ENCODE data around the gene CHD8. TPM values are rescaled to one million over a fixed set of nuclear protein-coding genes. Genes with fewer than 3 reads are reported as not detected.
A peak's percentile ranks its signal among the peaks of the same experiment; 100 is the strongest.

The CHD8 gene
- total RNA-seq, 1 experiment from 2014 or later: 133 TPM

DNA sequence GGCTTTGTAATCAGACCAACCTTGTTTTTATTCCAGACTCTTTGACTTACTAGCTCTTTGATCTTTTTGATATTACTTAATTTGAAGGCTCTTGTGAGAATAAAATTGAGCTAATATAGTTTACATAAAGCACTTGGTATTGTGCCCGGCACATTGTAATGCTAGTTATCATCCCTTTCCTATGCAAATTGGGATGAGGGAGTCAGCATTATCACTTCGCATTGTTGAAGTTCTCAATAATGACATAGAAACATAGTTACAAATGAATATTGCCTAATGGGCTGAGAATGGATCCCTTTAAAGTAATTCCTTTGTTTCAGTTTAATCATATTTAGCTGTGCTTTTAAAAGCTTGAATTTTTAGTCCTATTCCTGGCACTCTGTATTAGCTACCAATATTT lies 108.7 kb downstream of the CHD8 start:
- Mint-ChIP-seq H3K9me3 (no peaks in the 10 kb centered on the region), H3K27me3 (ENCODE audit: low read depth) (no peaks in the 10 kb centered on the region), H3K27ac (0 out of 2 replicates have a peak overlapping the region, but pooled peaks have one; percentile 71), H3K4me3 (no peak overlapping the region), H3K36me3 (peaks cover 10% of the 10 kb centered on the region), H3K4me1 (peaks cover 12% of the 10 kb centered on the region)
- no peak for DNase-seq (ENCODE audit: low spot score)
- TF ChIP-seq ATF1 (CRISPR knock-in tag; IDR thresholded peaks at IDR 0.05) (no peak), ELF4 (CRISPR knock-in tag; IDR thresholded peaks at IDR 0.05; ENCODE audit: low read depth) (no peak), OVOL2 (CRISPR knock-in tag; IDR thresholded peaks at IDR 0.05; ENCODE audit: borderline replicate concordance) (no peak), ZNF671 (CRISPR knock-in tag; IDR thresholded peaks at IDR 0.05) (no peak), SP1 (CRISPR knock-in tag; conservative IDR thresholded peaks at IDR 0.05) (no peak), NR1H2 (CRISPR knock-in tag; IDR thresholded peaks at IDR 0.05) (no peak)
- TF ChIP-seq, protein P1, sequence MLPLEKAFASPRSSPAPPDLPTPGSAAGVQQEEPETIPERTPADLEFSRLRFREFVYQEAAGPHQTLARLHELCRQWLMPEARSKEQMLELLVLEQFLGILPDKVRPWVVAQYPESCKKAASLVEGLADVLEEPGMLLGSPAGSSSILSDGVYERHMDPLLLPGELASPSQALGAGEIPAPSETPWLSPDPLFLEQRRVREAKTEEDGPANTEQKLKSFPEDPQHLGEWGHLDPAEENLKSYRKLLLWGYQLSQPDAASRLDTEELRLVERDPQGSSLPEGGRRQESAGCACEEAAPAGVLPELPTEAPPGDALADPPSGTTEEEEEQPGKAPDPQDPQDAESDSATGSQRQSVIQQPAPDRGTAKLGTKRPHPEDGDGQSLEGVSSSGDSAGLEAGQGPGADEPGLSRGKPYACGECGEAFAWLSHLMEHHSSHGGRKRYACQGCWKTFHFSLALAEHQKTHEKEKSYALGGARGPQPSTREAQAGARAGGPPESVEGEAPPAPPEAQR (CRISPR knock-in tag; IDR thresholded peaks at IDR 0.05): no peak
- TF ChIP-seq, protein P2, sequence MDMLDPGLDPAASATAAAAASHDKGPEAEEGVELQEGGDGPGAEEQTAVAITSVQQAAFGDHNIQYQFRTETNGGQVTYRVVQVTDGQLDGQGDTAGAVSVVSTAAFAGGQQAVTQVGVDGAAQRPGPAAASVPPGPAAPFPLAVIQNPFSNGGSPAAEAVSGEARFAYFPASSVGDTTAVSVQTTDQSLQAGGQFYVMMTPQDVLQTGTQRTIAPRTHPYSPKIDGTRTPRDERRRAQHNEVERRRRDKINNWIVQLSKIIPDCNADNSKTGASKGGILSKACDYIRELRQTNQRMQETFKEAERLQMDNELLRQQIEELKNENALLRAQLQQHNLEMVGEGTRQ (CRISPR knock-in tag; IDR thresholded peaks at IDR 0.05): no peak
- ChIA-PET POLR2A (interaction anchor here (1.1 kb wide), 1 partner anchor 90 kb away, joined by 3 read pairs; no protein-coding TSS in a partner anchor), CTCF (interaction anchor here (1.1 kb wide), 2 partner anchors 129 to 376 kb away, joined by 3 read pairs; no protein-coding TSS in a partner anchor)
- ATAC-seq: no peak

DNA sequence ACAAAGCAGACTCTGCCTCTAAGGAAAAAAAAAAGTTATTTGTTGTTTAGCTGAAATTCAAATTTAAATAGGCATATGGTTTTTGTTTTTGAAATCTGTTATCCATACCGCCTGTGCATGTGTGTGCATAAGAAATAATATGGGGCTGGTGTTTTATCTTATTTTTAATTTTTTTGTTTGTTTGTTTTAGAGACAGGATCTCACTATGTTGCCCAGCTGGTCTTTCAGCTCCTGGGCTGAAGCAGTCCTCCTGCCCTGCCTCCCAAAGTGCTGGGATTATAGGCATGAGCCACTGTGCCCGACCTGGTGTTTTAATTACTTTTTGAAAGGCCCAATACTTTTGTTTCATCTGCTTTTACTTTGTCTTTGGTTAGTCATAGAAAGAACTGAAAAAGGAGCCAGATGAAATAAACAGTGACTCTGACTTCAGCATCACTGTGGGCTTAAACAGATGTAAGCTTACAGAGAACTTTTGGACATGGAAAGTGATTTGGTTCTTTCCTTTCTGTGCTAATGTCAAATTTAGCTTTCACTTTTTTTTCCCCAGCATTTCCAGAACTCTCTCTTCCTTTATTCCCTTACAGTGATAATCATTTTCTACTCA lies 109.3 kb downstream of the CHD8 start:
- Mint-ChIP-seq H3K4me1 (peaks cover 12% of the 10 kb centered on the region), H3K36me3 (peaks cover 5% of the 10 kb centered on the region), H3K4me3 (no peak overlapping the region), H3K27me3 (ENCODE audit: low read depth) (no peaks in the 10 kb centered on the region), H3K27ac (0 out of 2 replicates have a peak overlapping the region, but pooled peaks have one; percentile 71), H3K9me3 (no peaks in the 10 kb centered on the region)
- TF ChIP-seq, protein P3, sequence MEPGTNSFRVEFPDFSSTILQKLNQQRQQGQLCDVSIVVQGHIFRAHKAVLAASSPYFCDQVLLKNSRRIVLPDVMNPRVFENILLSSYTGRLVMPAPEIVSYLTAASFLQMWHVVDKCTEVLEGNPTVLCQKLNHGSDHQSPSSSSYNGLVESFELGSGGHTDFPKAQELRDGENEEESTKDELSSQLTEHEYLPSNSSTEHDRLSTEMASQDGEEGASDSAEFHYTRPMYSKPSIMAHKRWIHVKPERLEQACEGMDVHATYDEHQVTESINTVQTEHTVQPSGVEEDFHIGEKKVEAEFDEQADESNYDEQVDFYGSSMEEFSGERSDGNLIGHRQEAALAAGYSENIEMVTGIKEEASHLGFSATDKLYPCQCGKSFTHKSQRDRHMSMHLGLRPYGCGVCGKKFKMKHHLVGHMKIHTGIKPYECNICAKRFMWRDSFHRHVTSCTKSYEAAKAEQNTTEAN (CRISPR knock-in tag; IDR thresholded peaks at IDR 0.05): no peak
- no peak for TF ChIP-seq NR2C2 (CRISPR knock-in tag; IDR thresholded peaks at IDR 0.05)
- peak; percentile 81 for TF ChIP-seq ZNF121 (CRISPR knock-in tag; IDR thresholded peaks at IDR 0.05)
- TF ChIP-seq, protein P4, sequence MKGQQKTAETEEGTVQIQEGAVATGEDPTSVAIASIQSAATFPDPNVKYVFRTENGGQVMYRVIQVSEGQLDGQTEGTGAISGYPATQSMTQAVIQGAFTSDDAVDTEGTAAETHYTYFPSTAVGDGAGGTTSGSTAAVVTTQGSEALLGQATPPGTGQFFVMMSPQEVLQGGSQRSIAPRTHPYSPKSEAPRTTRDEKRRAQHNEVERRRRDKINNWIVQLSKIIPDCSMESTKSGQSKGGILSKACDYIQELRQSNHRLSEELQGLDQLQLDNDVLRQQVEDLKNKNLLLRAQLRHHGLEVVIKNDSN (CRISPR knock-in tag; IDR thresholded peaks at IDR 0.05): no peak
- no peak for ATAC-seq
- POLR2A ChIA-PET: interaction anchor here (0.6 to 1.1 kb wide), 2 partner anchors 91 to 605 kb away, joined by 3 read pairs; no protein-coding TSS in a partner anchor
- DNase-seq (ENCODE audit: low spot score): no peak
- CTCF ChIA-PET: interaction anchor here (1.1 kb wide), 2 partner anchors 130 to 377 kb away, joined by 3 read pairs; no protein-coding TSS in a partner anchor

DNA sequence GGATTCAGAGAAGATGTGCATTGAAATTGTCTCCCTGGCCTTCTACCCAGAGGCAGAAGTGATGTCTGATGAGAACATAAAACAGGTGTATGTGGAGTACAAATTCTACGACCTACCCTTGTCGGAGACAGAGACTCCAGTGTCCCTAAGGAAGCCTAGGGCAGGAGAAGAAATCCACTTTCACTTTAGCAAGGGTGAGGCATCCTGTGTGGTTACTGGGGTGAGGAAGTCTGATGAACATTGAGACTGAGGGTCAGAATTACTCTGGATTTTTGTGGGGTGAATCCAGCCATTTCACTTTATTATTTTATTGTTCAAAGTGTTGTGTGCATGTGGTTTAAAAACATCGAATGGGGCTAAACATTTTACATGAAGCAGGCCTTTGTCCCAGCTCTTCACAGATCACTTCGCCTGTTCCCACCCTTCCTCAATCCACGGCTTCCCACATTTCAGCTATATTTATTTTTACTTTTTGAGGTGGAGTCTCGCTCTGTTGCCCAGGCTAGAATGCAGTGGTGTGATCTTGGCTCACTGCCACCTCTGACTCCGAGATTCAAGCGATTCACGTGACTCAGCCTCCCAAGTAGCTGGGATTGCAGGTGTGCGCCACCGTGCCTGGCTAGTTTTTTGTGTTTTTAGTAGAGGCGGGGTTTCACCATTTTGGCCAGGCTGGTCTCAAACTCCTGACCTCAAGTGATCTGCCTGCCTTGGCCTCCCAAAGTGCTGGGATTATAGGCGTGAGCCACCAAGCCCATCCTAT lies 112.7 kb downstream of the CHD8 start:
- no peaks in the 10 kb centered on the region for H3K36me3 Mint-ChIP-seq
- no peaks in the 10 kb centered on the region for H3K27me3 Mint-ChIP-seq (ENCODE audit: low read depth)
- ChIA-PET CTCF (no interaction called here), POLR2A (no interaction called here)
- H3K4me1 Mint-ChIP-seq: peaks cover 12% of the 10 kb centered on the region
- no peak overlapping the region for H3K4me3 Mint-ChIP-seq
- no peaks in the 10 kb centered on the region for H3K9me3 Mint-ChIP-seq
- no peak overlapping the region; the same call in 1 of the 2 replicates for H3K27ac Mint-ChIP-seq
- DNase-seq (ENCODE audit: low spot score) (no peak), ATAC-seq (no peak)
- TF ChIP-seq ZNF263 (CRISPR knock-in tag; IDR thresholded peaks at IDR 0.05; ENCODE audit: low read depth) (no peak), FOXP1 (CRISPR knock-in tag; IDR thresholded peaks at IDR 0.05; ENCODE audit: borderline replicate concordance) (no peak), ELF4 (CRISPR knock-in tag; IDR thresholded peaks at IDR 0.05; ENCODE audit: low read depth) (no peak), JAZF1 (CRISPR knock-in tag; IDR thresholded peaks at IDR 0.05) (no peak)
- TF ChIP-seq, protein P5, sequence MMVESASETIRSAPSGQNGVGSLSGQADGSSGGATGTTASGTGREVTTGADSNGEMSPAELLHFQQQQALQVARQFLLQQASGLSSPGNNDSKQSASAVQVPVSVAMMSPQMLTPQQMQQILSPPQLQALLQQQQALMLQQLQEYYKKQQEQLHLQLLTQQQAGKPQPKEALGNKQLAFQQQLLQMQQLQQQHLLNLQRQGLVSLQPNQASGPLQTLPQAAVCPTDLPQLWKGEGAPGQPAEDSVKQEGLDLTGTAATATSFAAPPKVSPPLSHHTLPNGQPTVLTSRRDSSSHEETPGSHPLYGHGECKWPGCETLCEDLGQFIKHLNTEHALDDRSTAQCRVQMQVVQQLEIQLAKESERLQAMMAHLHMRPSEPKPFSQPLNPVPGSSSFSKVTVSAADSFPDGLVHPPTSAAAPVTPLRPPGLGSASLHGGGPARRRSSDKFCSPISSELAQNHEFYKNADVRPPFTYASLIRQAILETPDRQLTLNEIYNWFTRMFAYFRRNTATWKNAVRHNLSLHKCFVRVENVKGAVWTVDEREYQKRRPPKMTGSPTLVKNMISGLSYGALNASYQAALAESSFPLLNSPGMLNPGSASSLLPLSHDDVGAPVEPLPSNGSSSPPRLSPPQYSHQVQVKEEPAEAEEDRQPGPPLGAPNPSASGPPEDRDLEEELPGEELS (CRISPR knock-in tag; IDR thresholded peaks at IDR 0.05): no peak
- TF ChIP-seq, protein P6, sequence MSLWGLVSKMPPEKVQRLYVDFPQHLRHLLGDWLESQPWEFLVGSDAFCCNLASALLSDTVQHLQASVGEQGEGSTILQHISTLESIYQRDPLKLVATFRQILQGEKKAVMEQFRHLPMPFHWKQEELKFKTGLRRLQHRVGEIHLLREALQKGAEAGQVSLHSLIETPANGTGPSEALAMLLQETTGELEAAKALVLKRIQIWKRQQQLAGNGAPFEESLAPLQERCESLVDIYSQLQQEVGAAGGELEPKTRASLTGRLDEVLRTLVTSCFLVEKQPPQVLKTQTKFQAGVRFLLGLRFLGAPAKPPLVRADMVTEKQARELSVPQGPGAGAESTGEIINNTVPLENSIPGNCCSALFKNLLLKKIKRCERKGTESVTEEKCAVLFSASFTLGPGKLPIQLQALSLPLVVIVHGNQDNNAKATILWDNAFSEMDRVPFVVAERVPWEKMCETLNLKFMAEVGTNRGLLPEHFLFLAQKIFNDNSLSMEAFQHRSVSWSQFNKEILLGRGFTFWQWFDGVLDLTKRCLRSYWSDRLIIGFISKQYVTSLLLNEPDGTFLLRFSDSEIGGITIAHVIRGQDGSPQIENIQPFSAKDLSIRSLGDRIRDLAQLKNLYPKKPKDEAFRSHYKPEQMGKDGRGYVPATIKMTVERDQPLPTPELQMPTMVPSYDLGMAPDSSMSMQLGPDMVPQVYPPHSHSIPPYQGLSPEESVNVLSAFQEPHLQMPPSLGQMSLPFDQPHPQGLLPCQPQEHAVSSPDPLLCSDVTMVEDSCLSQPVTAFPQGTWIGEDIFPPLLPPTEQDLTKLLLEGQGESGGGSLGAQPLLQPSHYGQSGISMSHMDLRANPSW (CRISPR knock-in tag; conservative IDR thresholded peaks at IDR 0.05; ENCODE audit: low read depth): no peak
- TF ChIP-seq, protein P7, sequence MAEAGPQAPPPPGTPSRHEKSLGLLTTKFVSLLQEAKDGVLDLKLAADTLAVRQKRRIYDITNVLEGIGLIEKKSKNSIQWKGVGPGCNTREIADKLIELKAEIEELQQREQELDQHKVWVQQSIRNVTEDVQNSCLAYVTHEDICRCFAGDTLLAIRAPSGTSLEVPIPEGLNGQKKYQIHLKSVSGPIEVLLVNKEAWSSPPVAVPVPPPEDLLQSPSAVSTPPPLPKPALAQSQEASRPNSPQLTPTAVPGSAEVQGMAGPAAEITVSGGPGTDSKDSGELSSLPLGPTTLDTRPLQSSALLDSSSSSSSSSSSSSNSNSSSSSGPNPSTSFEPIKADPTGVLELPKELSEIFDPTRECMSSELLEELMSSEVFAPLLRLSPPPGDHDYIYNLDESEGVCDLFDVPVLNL (CRISPR knock-in tag; IDR thresholded peaks at IDR 0.05; ENCODE audit: borderline replicate concordance, low read depth): no peak
